NT2/D1 (cell line): ENCODE data around the gene CENPQ.

Experiments
- DNase-seq: peaks from one replicate; pipeline ENCODE4 v3.0.0-alpha.2; 2011; ENCODE audit warnings: low read depth, low spot score
- H3K27me3 ChIP-seq: 2 replicates; pipeline ENCODE4 v1.6.0; 2011; ENCODE audit warnings: mild to moderate bottlenecking; ENCODE audit not compliant: insufficient read length, insufficient read depth
- H3K36me3 ChIP-seq: 2 replicates; pipeline ENCODE4 v1.6.1; 2011; ENCODE audit warnings: mild to moderate bottlenecking, low read length, mixed read lengths; ENCODE audit not compliant: insufficient read depth, insufficient read length
- H3K4me1 ChIP-seq: 2 replicates; pipeline ENCODE4 v1.5.1; 2011; ENCODE audit not compliant: insufficient read depth, insufficient read length
- H3K4me3 ChIP-seq: 2 replicates; pipeline ENCODE4 v1.5.1; 2011; ENCODE audit warnings: low read depth; ENCODE audit not compliant: insufficient read length
- H3K9ac ChIP-seq: 2 replicates; pipeline ENCODE4 v1.6.0; 2011; ENCODE audit warnings: low read depth; ENCODE audit not compliant: insufficient read length
- H3K9me3 ChIP-seq: 2 replicates; pipeline ENCODE4 v1.5.1; 2011; ENCODE audit warnings: mild to moderate bottlenecking, low read length; ENCODE audit not compliant: insufficient read depth
- SUZ12 ChIP-seq: IDR thresholded peaks from 2 replicates; pipeline ENCODE4 v1.6.1; 2011; ENCODE audit not compliant: insufficient read length, insufficient read depth; ENCODE audit errors: extremely low read depth
- YY1 ChIP-seq: IDR thresholded peaks from 2 replicates; pipeline ENCODE4 v1.6.1; 2011; ENCODE audit not compliant: insufficient read length, insufficient read depth
- ZNF274 ChIP-seq: IDR thresholded peaks from 2 replicates; pipeline ENCODE4 v1.6.1; 2011; ENCODE audit warnings: mild to moderate bottlenecking, low read depth, low read length

The CENPQ gene

DNA sequence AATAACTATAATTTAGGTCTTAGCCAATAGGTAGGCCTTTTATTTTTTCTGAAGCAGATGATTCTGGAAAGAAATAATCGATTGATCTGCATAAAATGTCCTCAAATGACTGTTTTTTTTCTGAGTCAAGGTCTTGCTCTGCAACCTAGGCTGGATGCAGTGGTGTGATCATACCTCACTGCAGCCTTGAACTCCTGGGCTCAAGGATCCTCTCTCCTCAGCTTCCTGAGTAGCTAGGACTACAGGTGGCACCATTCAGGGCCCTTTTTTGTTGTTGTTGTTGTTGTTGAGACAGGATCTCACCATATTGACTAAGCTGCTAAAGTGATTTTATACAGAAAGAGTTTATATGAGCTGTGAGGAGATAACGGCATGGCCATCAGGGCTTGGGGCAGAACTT, 54.7 kb downstream of the CENPQ start:
- TF ChIP-seq ZNF274 (no peak), YY1 (no peak), SUZ12 (no peak)

DNA sequence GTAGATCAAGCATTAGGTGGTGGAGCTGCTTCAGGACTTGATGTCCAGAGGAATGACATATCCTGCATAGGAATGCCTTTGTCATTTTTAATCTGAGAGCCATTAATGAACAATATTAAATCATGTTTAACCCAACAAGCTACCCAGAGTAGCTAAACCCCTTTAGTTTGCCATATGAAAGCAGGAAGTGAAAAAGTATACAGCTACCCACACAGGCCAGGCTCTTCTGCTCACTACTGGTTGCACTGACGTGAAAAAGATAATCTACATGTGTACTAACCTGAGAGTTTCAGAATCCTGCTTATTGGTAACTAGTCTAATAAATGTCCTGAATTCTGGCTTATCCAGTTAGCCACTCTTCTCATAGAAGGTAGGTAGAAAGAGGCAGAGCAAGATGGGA, 56.5 kb downstream of the CENPQ start:
- Histone ChIP-seq H3K27me3 (no peaks in the 10 kb centered on the region), H3K9ac (no peak overlapping the region), H3K9me3 (no peaks in the 10 kb centered on the region), H3K4me1 (no peaks in the 10 kb centered on the region), H3K36me3 (no peaks in the 10 kb centered on the region), H3K4me3 (no peak overlapping the region)
- TF ChIP-seq YY1: no peak
- no peak for TF ChIP-seq SUZ12
- TF ChIP-seq ZNF274: no peak
- no peak for DNase-seq

More for the DNA sequence above, 54.7 kb downstream of the CENPQ start:
- Histone ChIP-seq H3K4me1 (no peaks in the 10 kb centered on the region), H3K4me3 (no peak overlapping the region), H3K9ac (no peak overlapping the region), H3K9me3 (no peaks in the 10 kb centered on the region), H3K36me3 (no peaks in the 10 kb centered on the region), H3K27me3 (no peaks in the 10 kb centered on the region)
- DNase-seq: no peak

DNA sequence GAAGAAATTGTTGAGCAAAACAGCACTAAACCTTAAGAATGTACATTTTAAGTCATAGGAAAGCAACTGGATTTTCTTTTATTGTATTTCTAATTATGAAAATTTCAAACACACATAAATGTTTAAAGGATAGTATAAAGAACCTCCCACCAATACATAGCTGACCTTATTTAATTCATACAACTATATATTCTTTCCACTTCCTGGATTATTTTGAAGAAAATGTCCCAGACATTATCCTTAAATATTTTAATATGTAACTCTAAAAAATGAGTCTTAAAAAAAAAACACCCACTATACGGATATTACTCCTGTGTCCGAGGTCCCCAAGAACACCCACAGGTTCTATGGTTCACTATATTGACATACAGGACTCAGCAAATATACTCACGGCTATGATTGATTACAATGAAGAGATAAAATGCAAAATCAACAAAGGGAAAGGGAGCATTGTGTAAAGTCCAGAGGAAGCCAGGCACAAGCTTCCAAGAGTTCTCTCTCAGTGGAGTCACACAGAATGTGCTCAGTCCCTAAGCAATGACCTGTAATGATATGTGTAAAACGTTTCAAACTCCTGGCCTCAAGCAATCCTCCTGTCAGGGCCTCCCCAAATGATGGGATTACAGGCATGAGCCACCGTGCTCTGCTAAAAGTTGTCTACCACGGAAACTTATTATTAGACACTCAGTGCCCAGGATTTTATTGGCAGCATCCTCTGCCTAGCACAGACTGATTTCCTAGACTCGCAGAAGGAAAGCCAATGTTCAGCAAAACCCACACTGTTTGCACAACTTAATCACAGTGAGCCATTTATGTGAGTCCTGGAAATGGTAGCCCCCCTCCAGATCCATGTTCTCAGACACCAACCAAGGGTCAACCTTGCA, 59.8 kb downstream of the CENPQ start:
- Histone ChIP-seq H3K9ac (no peak overlapping the region), H3K27me3 (no peaks in the 10 kb centered on the region), H3K4me3 (no peak overlapping the region), H3K9me3 (no peaks in the 10 kb centered on the region), H3K4me1 (no peaks in the 10 kb centered on the region), H3K36me3 (no peaks in the 10 kb centered on the region)
- DNase-seq: no peak
- no peak for TF ChIP-seq YY1
- TF ChIP-seq ZNF274: no peak
- TF ChIP-seq SUZ12: no peak

DNA sequence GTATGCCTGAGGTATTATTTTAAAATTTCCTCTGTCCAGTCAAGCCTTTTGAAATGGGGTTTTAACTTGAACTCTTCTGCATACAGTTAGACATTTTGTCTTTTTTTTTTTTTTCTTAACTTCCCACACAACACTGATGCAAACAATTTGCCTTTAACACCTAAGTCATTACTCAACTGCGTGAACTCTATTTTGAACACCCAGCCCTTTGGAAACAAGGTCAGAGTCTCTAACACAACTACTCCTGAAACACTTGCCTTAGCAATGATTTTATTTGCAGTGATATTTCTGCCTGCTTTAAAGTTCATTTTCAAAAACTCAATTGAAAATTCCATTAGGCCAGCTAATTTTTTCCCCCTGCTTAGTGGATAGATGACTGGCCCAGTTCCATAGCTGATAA, 60.7 kb downstream of the CENPQ start:
- no peaks in the 10 kb centered on the region for H3K36me3 ChIP-seq
- no peaks in the 10 kb centered on the region for H3K4me1 ChIP-seq
- H3K9me3 ChIP-seq: no peaks in the 10 kb centered on the region
- TF ChIP-seq SUZ12: no peak
- TF ChIP-seq YY1: no peak
- no peak for TF ChIP-seq ZNF274
- no peak overlapping the region for H3K9ac ChIP-seq
- DNase-seq: no peak
- no peaks in the 10 kb centered on the region for H3K27me3 ChIP-seq
- no peak overlapping the region for H3K4me3 ChIP-seq

DNA sequence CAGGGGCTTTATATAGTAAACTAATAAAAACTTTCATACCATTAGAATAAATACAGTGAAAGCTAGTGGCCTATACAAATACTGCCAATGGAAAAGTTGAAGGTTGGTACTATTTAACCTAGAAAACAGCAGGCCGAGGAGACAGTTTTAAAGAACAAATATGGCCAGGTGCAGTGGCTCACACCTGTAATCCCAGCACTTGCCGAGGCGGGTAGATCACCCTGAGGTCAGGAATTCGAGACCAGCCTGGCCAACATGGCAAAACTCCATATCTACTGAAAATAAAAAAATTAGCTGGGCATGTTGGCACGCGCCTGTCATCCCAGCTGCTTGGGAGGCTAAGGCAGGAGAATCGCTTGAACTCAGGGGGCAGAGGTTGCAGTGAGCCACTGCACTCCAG, 61.4 kb downstream of the CENPQ start:
- no peaks in the 10 kb centered on the region for H3K4me1 ChIP-seq

DNA sequence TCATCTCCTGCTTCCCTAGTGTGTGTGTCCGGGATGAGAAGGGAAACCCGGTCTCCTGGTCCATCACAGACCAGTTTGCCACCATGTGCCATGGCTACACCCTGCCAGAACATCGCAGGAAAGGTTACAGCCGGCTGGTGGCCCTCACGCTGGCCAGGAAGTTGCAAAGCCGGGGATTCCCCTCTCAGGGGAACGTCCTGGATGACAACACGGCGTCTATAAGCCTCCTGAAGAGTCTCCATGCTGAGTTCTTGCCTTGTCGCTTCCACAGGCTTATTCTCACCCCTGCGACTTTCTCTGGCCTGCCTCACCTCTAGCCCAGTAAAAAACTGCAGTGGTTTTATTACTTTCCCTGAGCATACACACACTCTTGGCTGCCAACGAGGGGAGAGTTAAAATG, 63.4 kb downstream of the CENPQ start:
- Histone ChIP-seq H3K27me3 (no peaks in the 10 kb centered on the region), H3K9ac (no peak overlapping the region), H3K4me3 (no peak overlapping the region), H3K36me3 (no peaks in the 10 kb centered on the region), H3K4me1 (no peaks in the 10 kb centered on the region), H3K9me3 (no peaks in the 10 kb centered on the region)
- no peak for DNase-seq
- TF ChIP-seq YY1 (no peak), SUZ12 (no peak), ZNF274 (no peak)

More for the DNA sequence above, 61.4 kb downstream of the CENPQ start:
- no peak for DNase-seq
- TF ChIP-seq YY1 (no peak), SUZ12 (no peak), ZNF274 (no peak)
- no peaks in the 10 kb centered on the region for H3K27me3 ChIP-seq
- no peak overlapping the region for H3K9ac ChIP-seq
- H3K36me3 ChIP-seq: no peaks in the 10 kb centered on the region
- no peaks in the 10 kb centered on the region for H3K9me3 ChIP-seq
- H3K4me3 ChIP-seq: no peak overlapping the region

DNA sequence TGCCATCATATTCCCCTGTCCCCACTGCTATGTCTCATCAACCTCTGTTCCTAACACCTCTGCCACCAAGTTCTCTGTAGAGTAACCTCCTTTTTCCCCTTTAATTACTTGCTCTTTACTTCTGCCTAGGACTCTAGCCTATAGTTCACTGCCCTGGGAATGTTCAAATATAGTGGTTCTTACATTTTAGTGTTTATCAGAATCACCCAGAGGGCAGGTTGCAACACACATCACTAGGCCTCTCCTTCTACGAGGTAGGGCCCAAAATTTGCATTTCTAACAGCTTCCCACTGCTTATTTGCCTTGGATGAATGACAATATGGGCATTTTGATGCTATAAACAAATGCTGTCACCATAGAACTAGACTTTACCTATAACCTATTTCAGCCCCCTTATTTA, 64.2 kb downstream of the CENPQ start:
- no peak overlapping the region for H3K4me3 ChIP-seq
- no peaks in the 10 kb centered on the region for H3K9me3 ChIP-seq
- no peak overlapping the region for H3K9ac ChIP-seq
- H3K27me3 ChIP-seq: no peaks in the 10 kb centered on the region
- DNase-seq: no peak
- no peak for TF ChIP-seq ZNF274
- no peak for TF ChIP-seq SUZ12
- TF ChIP-seq YY1: no peak
- no peaks in the 10 kb centered on the region for H3K4me1 ChIP-seq
- H3K36me3 ChIP-seq: no peaks in the 10 kb centered on the region
